NCI-H1417 treated with DMSO at 0.1 percent for 48 hours (cell line): ENCODE data around the gene ZNF831.

Source experiments
- DNase-seq: peaks from one replicate; lab custom pipeline; 2025; lab: John Stamatoyannopoulos, UW

The ZNF831 gene

GRCh38 chr20:59141818-59142581 lies 21.6 kb upstream of the ZNF831 start:
- no peak for DNase-seq

GRCh38 chr20:59143326-59143725 lies 20.3 kb upstream of the ZNF831 start:
- DNase-seq: no peak

GRCh38 chr20:59144179-59144830 lies 19.3 kb upstream of the ZNF831 start:
- DNase-seq: no peak

GRCh38 chr20:59144831-59145196 lies 18.8 kb upstream of the ZNF831 start:
- DNase-seq: no peak

GRCh38 chr20:59145247-59145923 lies 18.2 kb upstream of the ZNF831 start:
- DNase-seq: no peak

- DNase-seq: no peak
Observed at GRCh38 chr20:59145924-59146779, 17.5 kb upstream of the ZNF831 start.

- DNase-seq: no peak
Observed at GRCh38 chr20:59146780-59147565, 16.6 kb upstream of the ZNF831 start.

GRCh38 chr20:59147586-59147985 lies 16.0 kb upstream of the ZNF831 start:
- no peak for DNase-seq

- DNase-seq: no peak
Observed at GRCh38 chr20:59148701-59149493, 14.7 kb upstream of the ZNF831 start.

- no peak for DNase-seq
Observed at GRCh38 chr20:59149678-59150504, 13.7 kb upstream of the ZNF831 start.

GRCh38 chr20:59150821-59151251 lies 12.8 kb upstream of the ZNF831 start:
- DNase-seq: no peak

GRCh38 chr20:59151391-59151790 lies 12.2 kb upstream of the ZNF831 start:
- DNase-seq: no peak

- no peak for DNase-seq
Observed at GRCh38 chr20:59151820-59152219, 11.8 kb upstream of the ZNF831 start.

GRCh38 chr20:59152559-59153354 lies 10.9 kb upstream of the ZNF831 start:
- DNase-seq: no peak

- DNase-seq: no peak
Observed at GRCh38 chr20:59153355-59153681, 10.3 kb upstream of the ZNF831 start.

- DNase-seq: no peak
Observed at GRCh38 chr20:59153832-59154231, 9.8 kb upstream of the ZNF831 start.

- no peak for DNase-seq
Observed at GRCh38 chr20:59154317-59155013, 9.2 kb upstream of the ZNF831 start.

- DNase-seq: no peak
Observed at GRCh38 chr20:59157064-59157463, 6.6 kb upstream of the ZNF831 start.
